ENCODE data around the gene CRHR1.

CRHR1 gene

DNA sequence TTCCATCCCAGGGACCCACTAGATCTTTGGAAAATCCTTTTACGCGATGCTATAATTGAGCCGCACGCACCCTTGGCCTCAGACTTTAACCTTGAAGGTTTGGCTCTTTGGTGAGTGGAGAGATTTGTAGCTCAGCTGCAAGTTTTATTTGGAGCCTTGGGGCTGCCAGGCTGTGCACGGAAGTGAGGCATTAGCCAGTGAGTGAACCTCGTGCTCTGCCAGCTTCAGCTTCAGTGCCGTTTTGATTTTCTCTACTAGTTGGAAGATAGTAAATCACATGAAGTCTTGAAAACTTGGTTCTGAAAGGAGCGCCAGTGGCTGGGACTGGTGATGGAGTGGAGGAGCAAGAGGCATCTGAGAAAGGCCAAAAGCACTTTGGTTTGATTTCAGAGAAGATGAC lies 17.3 kb downstream of the CRHR1 start:
- TF ChIP-seq POLR2AphosphoS5 (IDR thresholded peaks at IDR 0.05; ENCODE audit: low read depth, low read length) (no peak), TAF1 (IDR thresholded peaks at IDR 0.05; ENCODE audit: borderline replicate concordance, insufficient read depth, low read length) (no peak), SIN3A (IDR thresholded peaks at IDR 0.05; ENCODE audit: borderline replicate concordance, insufficient read depth, low read length) (no peak), FOXP2 (optimal IDR thresholded peaks at IDR 0.05; ENCODE audit: borderline replicate concordance, extremely low read depth, extremely low read length, insufficient read depth) (no peak)
- TF ChIP-seq, protein P1, sequence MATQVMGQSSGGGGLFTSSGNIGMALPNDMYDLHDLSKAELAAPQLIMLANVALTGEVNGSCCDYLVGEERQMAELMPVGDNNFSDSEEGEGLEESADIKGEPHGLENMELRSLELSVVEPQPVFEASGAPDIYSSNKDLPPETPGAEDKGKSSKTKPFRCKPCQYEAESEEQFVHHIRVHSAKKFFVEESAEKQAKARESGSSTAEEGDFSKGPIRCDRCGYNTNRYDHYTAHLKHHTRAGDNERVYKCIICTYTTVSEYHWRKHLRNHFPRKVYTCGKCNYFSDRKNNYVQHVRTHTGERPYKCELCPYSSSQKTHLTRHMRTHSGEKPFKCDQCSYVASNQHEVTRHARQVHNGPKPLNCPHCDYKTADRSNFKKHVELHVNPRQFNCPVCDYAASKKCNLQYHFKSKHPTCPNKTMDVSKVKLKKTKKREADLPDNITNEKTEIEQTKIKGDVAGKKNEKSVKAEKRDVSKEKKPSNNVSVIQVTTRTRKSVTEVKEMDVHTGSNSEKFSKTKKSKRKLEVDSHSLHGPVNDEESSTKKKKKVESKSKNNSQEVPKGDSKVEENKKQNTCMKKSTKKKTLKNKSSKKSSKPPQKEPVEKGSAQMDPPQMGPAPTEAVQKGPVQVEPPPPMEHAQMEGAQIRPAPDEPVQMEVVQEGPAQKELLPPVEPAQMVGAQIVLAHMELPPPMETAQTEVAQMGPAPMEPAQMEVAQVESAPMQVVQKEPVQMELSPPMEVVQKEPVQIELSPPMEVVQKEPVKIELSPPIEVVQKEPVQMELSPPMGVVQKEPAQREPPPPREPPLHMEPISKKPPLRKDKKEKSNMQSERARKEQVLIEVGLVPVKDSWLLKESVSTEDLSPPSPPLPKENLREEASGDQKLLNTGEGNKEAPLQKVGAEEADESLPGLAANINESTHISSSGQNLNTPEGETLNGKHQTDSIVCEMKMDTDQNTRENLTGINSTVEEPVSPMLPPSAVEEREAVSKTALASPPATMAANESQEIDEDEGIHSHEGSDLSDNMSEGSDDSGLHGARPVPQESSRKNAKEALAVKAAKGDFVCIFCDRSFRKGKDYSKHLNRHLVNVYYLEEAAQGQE (IDR thresholded peaks at IDR 0.05; ENCODE audit: insufficient read depth in 1 of 2, low read depth in 2 of 2, low read length in 2 of 2) = no peak

DNA sequence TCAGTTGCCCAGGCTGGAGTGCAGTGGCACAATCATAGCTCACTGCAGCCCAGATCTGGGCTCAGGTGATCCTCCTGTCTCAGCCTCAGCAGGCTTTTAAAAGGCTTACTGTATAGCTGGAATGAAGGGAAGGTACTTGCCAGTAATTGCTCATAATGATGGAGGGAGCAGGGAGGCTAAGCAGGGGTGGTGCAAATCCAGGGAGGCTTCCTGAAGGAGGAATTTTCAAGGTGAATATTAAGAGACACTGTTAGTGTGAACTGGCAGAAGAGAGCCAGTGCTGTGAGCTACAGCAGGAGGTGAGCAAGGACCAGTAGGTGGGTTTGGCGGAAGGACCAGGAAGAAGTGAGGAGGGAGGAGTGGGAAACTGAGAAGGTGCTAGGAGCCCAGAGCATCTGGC lies 24.7 kb downstream of the CRHR1 start:
- TF ChIP-seq TAF1 (IDR thresholded peaks at IDR 0.05; ENCODE audit: borderline replicate concordance, insufficient read depth, low read length) (no peak), POLR2AphosphoS5 (IDR thresholded peaks at IDR 0.05; ENCODE audit: low read depth, low read length) (no peak), FOXP2 (optimal IDR thresholded peaks at IDR 0.05; ENCODE audit: borderline replicate concordance, extremely low read depth, extremely low read length, insufficient read depth) (no peak), SIN3A (IDR thresholded peaks at IDR 0.05; ENCODE audit: borderline replicate concordance, insufficient read depth, low read length) (no peak)
- TF ChIP-seq, protein P1 (IDR thresholded peaks at IDR 0.05; ENCODE audit: insufficient read depth in 1 of 2, low read depth in 2 of 2, low read length in 2 of 2) = no peak

DNA sequence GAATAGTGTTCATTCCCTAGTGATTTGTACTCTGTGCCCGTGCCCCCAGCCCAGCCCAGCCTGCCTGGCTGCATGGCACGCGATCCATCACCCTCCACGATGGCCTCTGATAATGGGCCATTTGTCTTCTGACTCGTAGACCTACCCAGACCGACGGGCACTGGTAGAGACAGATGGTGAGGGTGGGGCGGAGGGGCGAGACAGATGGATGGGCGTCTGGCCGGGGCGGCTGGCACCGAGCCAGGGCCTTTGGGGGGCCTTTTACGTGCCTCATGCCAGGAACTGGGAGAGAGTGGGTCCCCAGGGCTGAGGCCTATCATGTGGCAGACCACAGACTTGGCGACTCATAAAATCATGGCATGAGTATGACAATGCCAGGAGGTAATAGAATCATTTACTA lies 25.4 kb downstream of the CRHR1 start:
- TF ChIP-seq POLR2AphosphoS5 (IDR thresholded peaks at IDR 0.05; ENCODE audit: low read depth, low read length) = no peak
- TF ChIP-seq SIN3A (IDR thresholded peaks at IDR 0.05; ENCODE audit: borderline replicate concordance, insufficient read depth, low read length) = no peak

DNA sequence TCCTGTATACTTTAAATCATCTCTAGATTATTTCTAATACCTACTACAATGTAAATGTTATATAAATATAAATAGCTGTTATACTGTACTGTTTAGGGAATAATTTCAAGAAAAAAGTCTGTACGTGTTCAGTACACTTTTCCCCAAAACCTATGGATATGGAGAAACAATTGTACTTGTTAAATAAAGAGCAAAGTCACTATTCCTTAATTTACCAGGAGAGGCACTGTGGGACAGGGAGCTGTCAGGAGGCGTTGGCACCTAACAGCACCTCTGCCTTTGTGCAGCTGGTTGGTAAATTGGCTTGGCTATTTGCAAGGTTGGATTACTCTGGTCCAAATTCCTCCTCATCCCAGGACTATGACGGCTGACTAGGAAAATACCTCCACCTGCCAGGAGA lies 28.0 kb downstream of the CRHR1 start:
- TF ChIP-seq TAF1 (IDR thresholded peaks at IDR 0.05; ENCODE audit: borderline replicate concordance, insufficient read depth, low read length) = no peak
- TF ChIP-seq SIN3A (IDR thresholded peaks at IDR 0.05; ENCODE audit: borderline replicate concordance, insufficient read depth, low read length) = no peak
- TF ChIP-seq, protein P1 (IDR thresholded peaks at IDR 0.05; ENCODE audit: insufficient read depth in 1 of 2, low read depth in 2 of 2, low read length in 2 of 2) = no peak

DNA sequence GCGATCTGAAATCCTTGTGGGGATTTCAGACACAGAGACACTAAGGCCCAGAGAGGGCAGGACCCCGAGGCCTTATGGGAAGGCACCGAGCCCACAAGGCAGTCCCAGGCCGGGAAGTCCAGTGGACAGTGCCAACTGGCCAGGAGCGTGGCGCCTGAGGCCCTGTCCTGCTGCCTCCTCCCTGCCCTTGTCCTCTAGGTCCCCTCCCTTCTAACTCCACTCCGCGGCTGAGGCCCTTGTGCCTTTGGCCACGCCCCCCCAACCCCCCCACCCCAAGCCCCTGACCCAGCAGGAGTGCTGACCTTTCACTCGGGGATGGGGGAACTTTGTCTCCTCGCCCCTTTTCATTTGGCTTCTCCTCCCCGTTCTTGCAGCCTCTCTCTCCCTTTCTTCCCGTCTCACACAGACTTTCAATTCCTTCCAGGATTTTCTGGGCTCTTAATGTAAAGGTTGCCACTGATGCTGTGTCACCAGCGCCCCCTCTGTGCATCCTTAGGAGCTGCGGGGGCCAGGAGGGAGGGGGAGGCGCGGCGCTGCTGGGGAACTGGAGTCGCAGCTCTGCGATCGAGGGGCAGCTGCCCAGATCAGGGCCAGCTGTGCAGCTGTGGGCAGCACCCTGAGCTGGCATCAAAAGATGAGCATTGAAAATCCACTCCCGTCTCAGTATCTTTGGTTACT lies 29.1 kb downstream of the CRHR1 start:
- TF ChIP-seq, protein P1 (IDR thresholded peaks at IDR 0.05; ENCODE audit: insufficient read depth in 1 of 2, low read depth in 2 of 2, low read length in 2 of 2) = no peak
- TF ChIP-seq SIN3A (IDR thresholded peaks at IDR 0.05; ENCODE audit: borderline replicate concordance, insufficient read depth, low read length) (no peak), POLR2AphosphoS5 (IDR thresholded peaks at IDR 0.05; ENCODE audit: low read depth, low read length) (no peak), FOXP2 (optimal IDR thresholded peaks at IDR 0.05; ENCODE audit: borderline replicate concordance, extremely low read depth, extremely low read length, insufficient read depth) (no peak), TAF1 (IDR thresholded peaks at IDR 0.05; ENCODE audit: borderline replicate concordance, insufficient read depth, low read length) (no peak)

All from PFSK-1 (cell line).